Neural progenitor cell (in vitro differentiated cells): ENCODE results near the gene SPATA46. TPM values are rescaled to one million over a fixed set of nuclear protein-coding genes. Genes with fewer than 3 reads are reported as not detected.

ENCODE experiments used
- DNase-seq: peaks from one replicate; pipeline ENCODE4 v3.0.0-alpha.2; 2016; ENCODE audit warnings: low spot score
- H2AFZ ChIP-seq: fragments of 200-600 bp; sonication (generic); replicated peaks from 2 replicates; pipeline ENCODE4 v1.6.1; 2016; ENCODE audit warnings: antibody characterized with exemption
- H3F3A ChIP-seq: fragments of 200-600 bp; sonication (generic); 2 replicates; pipeline ENCODE4 v1.6.1; 2016; ENCODE audit warnings: antibody characterized with exemption, low read depth
- H3K27ac ChIP-seq: fragments of 200-600 bp; sonication (generic); 2 replicates; pipeline ENCODE4 v1.5.1; 2016; ENCODE audit warnings: mild to moderate bottlenecking
- H3K27me3 ChIP-seq: fragments of 200-600 bp; sonication (generic); 2 replicates; pipeline ENCODE4 v1.6.1; 2016; ENCODE audit warnings: mild to moderate bottlenecking, moderate library complexity
- H3K36me3 ChIP-seq: fragments of 200-600 bp; sonication (generic); 2 replicates; pipeline ENCODE4 v1.5.1; 2016
- H3K4me1 ChIP-seq: fragments of 200-600 bp; sonication (generic); 2 replicates; pipeline ENCODE4 v1.6.1; 2016; ENCODE audit warnings: mixed run types
- H3K4me2 ChIP-seq: fragments of 200-600 bp; sonication (generic); 2 replicates; pipeline ENCODE4 v1.6.1; 2016
- H3K4me3 ChIP-seq: fragments of 200-600 bp; sonication (generic); 2 replicates; pipeline ENCODE4 v1.5.1; 2016
- H3K79me2 ChIP-seq: fragments of 200-600 bp; sonication (generic); 2 replicates; pipeline ENCODE4 v1.6.1; 2016; ENCODE audit warnings: low read depth
- H3K9ac ChIP-seq: fragments of 200-600 bp; sonication (generic); 2 replicates; pipeline ENCODE4 v1.6.1; 2016
- H3K9me3 ChIP-seq: fragments of 200-600 bp; sonication (generic); 2 replicates; pipeline ENCODE4 v1.5.1; 2016; ENCODE audit warnings: low read depth
- H4K20me1 ChIP-seq: fragments of 200-600 bp; sonication (generic); 2 replicates; pipeline ENCODE4 v1.6.1; 2016; ENCODE audit warnings: low read depth
- H3K27ac Mint-ChIP-seq: 3 replicates; pipeline ENCODE4 v1.8.0; 2021; ENCODE audit warnings: mixed read lengths
- H3K27me3 Mint-ChIP-seq: 2 replicates; pipeline ENCODE4 v1.8.0; 2022; ENCODE audit warnings: low read depth, mild to moderate bottlenecking, inconsistent platforms, moderate library complexity, mixed read lengths; ENCODE audit not compliant: insufficient read depth
- H3K36me3 Mint-ChIP-seq: 3 replicates; pipeline ENCODE4 v1.8.0; 2021; ENCODE audit warnings: mixed read lengths
- H3K4me1 Mint-ChIP-seq: 3 replicates; pipeline ENCODE4 v1.8.0; 2021; ENCODE audit warnings: mixed read lengths
- H3K4me3 Mint-ChIP-seq: 3 replicates; pipeline ENCODE4 v1.8.0; 2021; ENCODE audit warnings: mild to moderate bottlenecking, moderate library complexity, mixed read lengths
- H3K9me3 Mint-ChIP-seq: 3 replicates; pipeline ENCODE4 v1.8.0; 2020; ENCODE audit warnings: mixed read lengths
- CTCF ChIP-seq: fragments of 200-600 bp; sonication (generic); IDR thresholded peaks from 2 replicates; pipeline ENCODE4 v1.5.1; 2017; ENCODE audit warnings: antibody characterized with exemption, mild to moderate bottlenecking
- EZH2 ChIP-seq: fragments of 200-600 bp; sonication (generic); IDR thresholded peaks from 2 replicates; pipeline ENCODE4 v1.6.1; 2017; ENCODE audit warnings: antibody characterized with exemption, mild to moderate bottlenecking, moderate library complexity
- EZH2phosphoT487 ChIP-seq: fragments of 200-600 bp; sonication (generic); IDR thresholded peaks from 2 replicates; pipeline ENCODE4 v1.6.1; 2017; ENCODE audit warnings: antibody characterized with exemption
- total RNA-seq: library from RNA; depleted of rRNA; stranded (reverse); fragments of >200 nt; gene quantifications from 2 replicates; pipeline ENCODE4 v1.2.3, GENCODE V29; 2015; ENCODE audit warnings: low replicate concordance

Gene SPATA46
- total RNA-seq, 1 donor from 2014 or later: not detected

- H3K9me3 Mint-ChIP-seq: peaks cover 7% of the 10 kb centered on the region
- H3K27me3 Mint-ChIP-seq: peaks cover 9% of the 10 kb centered on the region
- H3F3A ChIP-seq: peaks cover 56% of the 10 kb centered on the region
- H3K9ac ChIP-seq: no peak overlapping the region
- no peaks in the 10 kb centered on the region for H4K20me1 ChIP-seq
- H3K4me3 ChIP-seq: no peak overlapping the region
- peak overlapping the region; percentile 17 for H3K27ac ChIP-seq
- H3K27ac Mint-ChIP-seq: peak overlapping the region; percentile 82
- H3K9me3 ChIP-seq: no peaks in the 10 kb centered on the region
- H3K27me3 ChIP-seq: no peaks in the 10 kb centered on the region
- TF ChIP-seq EZH2phosphoT487 (peak; percentile 65), CTCF (peak; percentile 83), EZH2 (no peak)
- H3K4me1 ChIP-seq: peaks cover 49% of the 10 kb centered on the region
- H3K36me3 Mint-ChIP-seq: peaks cover 2% of the 10 kb centered on the region
- H3K4me2 ChIP-seq: peak overlapping the region; percentile 30
- DNase-seq: peak; percentile 81
- no peak overlapping the region for H3K4me3 Mint-ChIP-seq
- no peaks in the 10 kb centered on the region for H3K36me3 ChIP-seq
- H2AFZ ChIP-seq: no peak overlapping the region
- H3K79me2 ChIP-seq: no peaks in the 10 kb centered on the region
- H3K4me1 Mint-ChIP-seq: peaks cover 54% of the 10 kb centered on the region
These were observed 15.3 kb upstream of the SPATA46 start for GRCh38 chr1:162391790-162392563.

GRCh38 chr1:162390396-162391185 is 13.9 kb upstream of the SPATA46 start:
- no peak for TF ChIP-seq EZH2
- Histone ChIP-seq H3K4me1 (peaks cover 49% of the 10 kb centered on the region), H3K27me3 (no peaks in the 10 kb centered on the region), H3K4me3 (no peak overlapping the region), H3K9me3 (no peaks in the 10 kb centered on the region), H4K20me1 (no peaks in the 10 kb centered on the region), H2AFZ (no peak overlapping the region), H3F3A (peaks cover 56% of the 10 kb centered on the region), H3K27ac (no peak overlapping the region), H3K36me3 (no peaks in the 10 kb centered on the region), H3K9ac (no peak overlapping the region), H3K79me2 (no peaks in the 10 kb centered on the region), H3K4me2 (no peak overlapping the region)
- Mint-ChIP-seq H3K36me3 (no peaks in the 10 kb centered on the region), H3K4me1 (peaks cover 63% of the 10 kb centered on the region), H3K4me3 (peak overlapping the region; percentile 3), H3K27ac (peak overlapping the region; percentile 93), H3K9me3 (no peaks in the 10 kb centered on the region), H3K27me3 (peaks cover 6% of the 10 kb centered on the region)
- DNase-seq: no peak

GRCh38 chr1:162389971-162390370 is 13.3 kb upstream of the SPATA46 start:
- H3F3A ChIP-seq: peaks cover 56% of the 10 kb centered on the region

More at GRCh38 chr1:162389971-162390370, 13.3 kb upstream of the SPATA46 start:
- Histone ChIP-seq H3K4me3 (no peak overlapping the region), H3K27me3 (no peaks in the 10 kb centered on the region), H3K4me2 (peak overlapping the region; percentile 45), H3K79me2 (no peaks in the 10 kb centered on the region), H3K9ac (no peak overlapping the region), H2AFZ (no peak overlapping the region), H3K36me3 (no peaks in the 10 kb centered on the region), H3K27ac (no peak overlapping the region), H3K9me3 (no peaks in the 10 kb centered on the region), H3K4me1 (peaks cover 52% of the 10 kb centered on the region), H4K20me1 (no peaks in the 10 kb centered on the region)
- DNase-seq: no peak
- TF ChIP-seq EZH2phosphoT487 (no peak), CTCF (no peak), EZH2 (no peak)
- H3K4me3 Mint-ChIP-seq: no peak overlapping the region
- no peaks in the 10 kb centered on the region for H3K9me3 Mint-ChIP-seq
- H3K27me3 Mint-ChIP-seq: peaks cover 9% of the 10 kb centered on the region
- H3K36me3 Mint-ChIP-seq: peaks cover 4% of the 10 kb centered on the region
- H3K4me1 Mint-ChIP-seq: peaks cover 68% of the 10 kb centered on the region
- H3K27ac Mint-ChIP-seq: peak overlapping the region; percentile 94
